HCT116 (cell line): ENCODE results near the gene ALAS1. TPM values are rescaled to one million over a fixed set of nuclear protein-coding genes. Genes with fewer than 3 reads are reported as not detected.
A peak's percentile ranks its signal among the peaks of the same experiment; 100 is the strongest.
"Not testable (repeated sequence)": the region's sequence is repeated elsewhere in the genome, so short reads cannot be mapped to it uniquely, and the experiment has no call there.

Source experiments
- ATAC-seq: fragments of 200-7000 bp; cut with Tn5 transposase; 2 replicates; pipeline ENCODE4 v1.9.1; 2020; ENCODE audit warnings: mild to moderate bottlenecking, moderate library complexity
- BruUV-seq: library from RNA; stranded (reverse); fragments of 400-500 nt; replicated peaks from 2 replicates; lab custom pipeline; 2021; lab: Mats Ljungman, UMichigan
- CTCF ChIA-PET: fragments of 300-600 bp; sonication (Branson Sonifier 250); formaldehyde crosslinking; loops from one replicate; lab custom pipeline; 2021; ENCODE audit warnings: antibody characterized with exemption; lab: Charles Lee
- POLR2A ChIA-PET: fragments of 300-600, 350-600 bp; sonication (Branson Sonifier 250); formaldehyde crosslinking; loops from one replicate; lab custom pipeline; 2021; ENCODE audit warnings: antibody characterized with exemption; lab: Charles Lee
- RAD21 ChIA-PET, 2 experiments: fragments of 300-600 bp; sonication (Branson Sonifier 250); formaldehyde crosslinking; loops; one replicate each; lab custom pipeline; 2023; ENCODE audit warnings: low total read pairs in 2 of 2; ENCODE audit not compliant: uncharacterized antibody in 2 of 2, unreplicated experiment in 2 of 2, low non-redundant PET in 1 of 2; lab: Charles Lee
- DNase-seq: peaks from one replicate; pipeline ENCODE4 v3.0.0-alpha.2; 2010; ENCODE audit warnings: low read depth, low spot score
- H2AFZ ChIP-seq: fragments of 200-600 bp; shearing (Covaris generic), sonication (generic); 2 replicates; pipeline ENCODE4 v1.6.1; 2017; ENCODE audit warnings: low read depth, mixed run types, mixed read lengths, antibody characterized with exemption, low read length; ENCODE audit not compliant: poor library complexity, severe bottlenecking
- H3K27ac ChIP-seq: 2 replicates; pipeline ENCODE4 v1.5.1; 2012; ENCODE audit warnings: low read depth, low read length
- H3K27me3 ChIP-seq: fragments of 200-600 bp; sonication (generic); 2 replicates; pipeline ENCODE4 v1.6.1; 2016; ENCODE audit warnings: mixed run types, low read length, mixed read lengths; ENCODE audit not compliant: insufficient read depth
- H3K36me3 ChIP-seq, 2 experiments: fragments of 200-500 bp in 1 of 2; fragments of 200-600 bp in 1 of 2; sonication (Bioruptor generic) in 1 of 2; sonication (generic) in 1 of 2; 2 replicates each; pipeline versions ENCODE4 v1.5.1 to v1.6.1; 2014 to 2016; ENCODE audit warnings: low read length in 2 of 2, inconsistent platforms in 1 of 2, mixed read lengths in 1 of 2, mixed run types in 1 of 2; ENCODE audit not compliant: insufficient read depth in 2 of 2, control insufficient read depth in 1 of 2
- H3K4me1 ChIP-seq, 2 experiments: fragments of 200-600 bp in 1 of 2; sonication (generic) in 1 of 2; 2 replicates each; pipeline versions ENCODE4 v1.5.1 to v1.6.1; 2012 to 2017; ENCODE audit warnings: low read length in 2 of 2, inconsistent platforms in 1 of 2, mild to moderate bottlenecking in 1 of 2, mixed read lengths in 1 of 2, mixed run types in 1 of 2, moderate library complexity in 1 of 2; ENCODE audit not compliant: insufficient read depth in 2 of 2, control insufficient read depth in 1 of 2
- H3K4me2 ChIP-seq: fragments of 200-600 bp; sonication (generic); 2 replicates; pipeline ENCODE4 v1.6.1; 2017; ENCODE audit warnings: mixed run types, low read length, mixed read lengths
- H3K4me3 ChIP-seq, 2 experiments: fragments of 200-600 bp in 1 of 2; sonication (generic) in 1 of 2; replicated peaks in 1 of 2; 2 replicates each; pipeline ENCODE4 v1.5.1; 2011 to 2016; ENCODE audit warnings: low read length in 2 of 2, control low read depth in 1 of 2, low read depth in 1 of 2, mild to moderate bottlenecking in 1 of 2, mixed read lengths in 1 of 2, mixed run types in 1 of 2
- H3K79me2 ChIP-seq: fragments of 200-600 bp; sonication (generic); 2 replicates; pipeline ENCODE4 v1.6.1; 2017; ENCODE audit warnings: mild to moderate bottlenecking, mixed run types, low read length, moderate library complexity, mixed read lengths; ENCODE audit not compliant: insufficient read depth
- H3K9ac ChIP-seq: fragments of 200-600 bp; sonication (generic); 2 replicates; pipeline ENCODE4 v1.6.1; 2016; ENCODE audit warnings: low read length, mixed read lengths
- H3K9me2 ChIP-seq: fragments of 200-600 bp; sonication (generic), shearing (Covaris generic); 2 replicates; pipeline ENCODE4 v1.6.1; 2017; ENCODE audit warnings: mixed run types, mild to moderate bottlenecking, moderate library complexity; ENCODE audit not compliant: insufficient read depth
- H3K9me3 ChIP-seq, 2 experiments: fragments of 200-500 bp in 1 of 2; fragments of 200-600 bp in 1 of 2; sonication (Bioruptor generic) in 1 of 2; sonication (generic) in 1 of 2; 2 replicates each; pipeline ENCODE4 v1.6.1; 2014 to 2017; ENCODE audit warnings: low read length in 2 of 2, mixed read lengths in 2 of 2, inconsistent platforms in 1 of 2, low read depth in 1 of 2, mild to moderate bottlenecking in 1 of 2, mixed run types in 1 of 2, moderate library complexity in 1 of 2; ENCODE audit not compliant: control insufficient read depth in 1 of 2, insufficient read depth in 1 of 2
- H4K20me1 ChIP-seq: fragments of 200-600 bp; sonication (generic), shearing (Covaris generic); 2 replicates; pipeline ENCODE4 v1.6.1; 2017; ENCODE audit warnings: mixed run types, mild to moderate bottlenecking, moderate library complexity; ENCODE audit not compliant: insufficient read depth
- CBX3 ChIP-seq: IDR thresholded peaks from 2 replicates; pipeline ENCODE4 v1.6.1; 2012; ENCODE audit warnings: low read depth
- CEBPB ChIP-seq: IDR thresholded peaks from 2 replicates; pipeline ENCODE4 v1.6.1; 2012; ENCODE audit warnings: low read depth
- CTCF ChIP-seq, 3 experiments: fragments of 200-600 bp in 1 of 3; sonication (generic) in 1 of 3; IDR thresholded peaks in 2 of 3; conservative IDR thresholded peaks in 1 of 3; 2 replicates each; pipeline ENCODE4 v1.5.1; 2012 to 2017; ENCODE audit warnings: low read depth in 2 of 3, low read length in 2 of 3, antibody characterized with exemption in 1 of 3, borderline replicate concordance in 1 of 3, control low read depth in 1 of 3, mild to moderate bottlenecking in 1 of 3, mixed read lengths in 1 of 3, mixed run types in 1 of 3, moderate library complexity in 1 of 3; ENCODE audit not compliant: insufficient read depth in 1 of 3
- EGR1 ChIP-seq: IDR thresholded peaks from 2 replicates; pipeline ENCODE4 v1.6.1; 2012; ENCODE audit warnings: low read depth
- ELF1 ChIP-seq: IDR thresholded peaks from 2 replicates; pipeline ENCODE4 v1.6.1; 2012; ENCODE audit warnings: low read depth, borderline replicate concordance
- EZH2phosphoT487 ChIP-seq: fragments of 200-600 bp; IDR thresholded peaks from 2 replicates; pipeline ENCODE4 v1.6.1; 2018; ENCODE audit warnings: antibody characterized with exemption, borderline replicate concordance
- FOSL1 ChIP-seq: IDR thresholded peaks from 2 replicates; pipeline ENCODE4 v1.6.1; 2012; ENCODE audit warnings: low read depth
- JUND ChIP-seq: IDR thresholded peaks from 2 replicates; pipeline ENCODE4 v1.6.1; 2012
- MAX ChIP-seq: IDR thresholded peaks from 2 replicates; pipeline ENCODE4 v1.6.1; 2012
- POLR2AphosphoS5 ChIP-seq: IDR thresholded peaks from 2 replicates; pipeline ENCODE4 v1.6.1; 2011; ENCODE audit warnings: mild to moderate bottlenecking, low read depth, low read length, moderate library complexity
- RAD21 ChIP-seq: IDR thresholded peaks from 2 replicates; pipeline ENCODE4 v1.6.1; 2012; ENCODE audit warnings: low read depth, mild to moderate bottlenecking
- SP1 ChIP-seq: IDR thresholded peaks from 2 replicates; pipeline ENCODE4 v1.6.1; 2012; ENCODE audit warnings: low read depth
- SRF ChIP-seq: IDR thresholded peaks from 2 replicates; pipeline ENCODE4 v1.6.1; 2012; ENCODE audit warnings: low read depth
- YY1 ChIP-seq: IDR thresholded peaks from 2 replicates; pipeline ENCODE4 v1.6.1; 2011; ENCODE audit warnings: low read length, low read depth, moderate library complexity, mild to moderate bottlenecking; ENCODE audit not compliant: insufficient replicate concordance; ENCODE audit errors: extremely low read depth
- ZFX ChIP-seq: fragments of 450-650 bp; IDR thresholded peaks from 2 replicates; pipeline ENCODE4 v1.6.1; 2017
- intact Hi-C: fragments of 100-400 bp; cut with micrococcal nuclease; formaldehyde crosslinking; loops from 2 replicates; pipeline ENCODE4 v1.10.0; 2022
- total RNA-seq: library from RNA; stranded (reverse); gene quantifications from one replicate; pipeline ENCODE4 v1.2.1, GENCODE V29; 2021; ENCODE audit not compliant: unreplicated experiment

The ALAS1 gene
- total RNA-seq, 1 experiment from 2014 or later, result 74.0 TPM

DNA sequence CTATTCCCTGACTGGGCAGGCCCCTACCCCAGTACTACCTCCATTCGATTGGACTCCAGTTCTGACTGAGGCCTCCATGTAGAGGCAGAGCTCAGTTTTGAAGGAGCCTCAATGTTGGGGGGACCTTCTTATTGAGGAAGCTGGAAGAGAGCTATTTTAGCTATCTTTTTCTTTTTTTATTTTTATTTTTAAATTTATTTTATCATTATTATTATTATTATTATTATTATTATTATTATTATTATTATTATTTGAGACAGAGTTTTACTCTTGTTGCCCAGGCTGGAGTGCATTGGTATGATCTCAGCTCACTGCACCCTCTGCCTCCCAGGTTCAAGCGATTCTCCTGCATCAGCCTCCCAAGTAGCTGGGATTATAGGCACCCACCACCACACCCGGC is 27.7 kb upstream of the ALAS1 start:
- H3K9me2 ChIP-seq, DNase-seq, H3K4me2 ChIP-seq, H2AFZ ChIP-seq, H3K4me3 ChIP-seq, H4K20me1 ChIP-seq, H3K27me3 ChIP-seq, ATAC-seq, intact Hi-C loops, BruUV-seq, H3K79me2 ChIP-seq, H3K27ac ChIP-seq, RAD21 ChIA-PET, H3K9me3 ChIP-seq, H3K36me3 ChIP-seq, H3K9ac ChIP-seq: not testable (repeated sequence)
- ChIA-PET POLR2A (interaction anchor here (0.9 to 2.7 kb wide), 4 partner anchors 10 to 17 kb away, joined by 3 to 13 read pairs (median 4); partner anchors contain the start of gene POC1A), CTCF (interaction anchor here (1.4 to 1.6 kb wide), 2 partner anchors 16 to 129 kb away, joined by 3 to 5 read pairs; partner anchors contain the start of gene POC1A)
- peaks cover 6 to 15% of the 10 kb centered on the region in 2 experiments; a peak in 3 of 4 replicates for H3K4me1 ChIP-seq

- no peak overlapping the region for H3K27ac ChIP-seq
- H3K79me2 ChIP-seq, result no peaks in the 10 kb centered on the region
- no peaks in the 10 kb centered on the region for H3K27me3 ChIP-seq
- H3K4me3 ChIP-seq, result no peak overlapping the region
- peak overlapping the region; percentile 31 for H3K4me2 ChIP-seq
- BruUV-seq, result no TSS peak
- POLR2A ChIA-PET, result interaction anchor here (2.7 kb wide), 1 partner anchor 17 kb away, joined by 13 read pairs; the partner anchor contains the start of gene POC1A
- peaks cover 6 to 15% of the 10 kb centered on the region in 2 experiments; a peak in 3 of 4 replicates for H3K4me1 ChIP-seq
- DNase-seq, result peak; percentile 27
- CTCF ChIA-PET, result no interaction called here
- ATAC-seq, result peak; percentile 68
- no peak overlapping the region for H2AFZ ChIP-seq
- no peaks in the 10 kb centered on the region for H3K9me2 ChIP-seq
- H3K9me3 ChIP-seq, result no peaks in the 10 kb centered on the region
- H3K9ac ChIP-seq, result no peak overlapping the region
- intact Hi-C loops, result no loop called here
- no peak for TF ChIP-seq ELF1
- TF ChIP-seq CBX3, result peak; percentile 83
- TF ChIP-seq RAD21, result peak; percentile 38; the same call in 1 of the 2 replicates
- TF ChIP-seq CEBPB, result peak; percentile 88
- TF ChIP-seq FOSL1, result peak; percentile 98
- peak; percentile 32; the same call in 1 of the 2 replicates for TF ChIP-seq POLR2AphosphoS5
- no peak for TF ChIP-seq ZFX
- no peak; the same call in 1 of the 2 replicates for TF ChIP-seq MAX
- no peak for TF ChIP-seq YY1
- 0 out of 2 replicates have a peak, but pooled peaks have one; percentile 44 for TF ChIP-seq EGR1
- peak; percentile 93 for TF ChIP-seq JUND
- peak in 1 of 3 experiments; percentile 9; a peak in 1 of 6 replicates for TF ChIP-seq CTCF (IDR thresholded peaks at IDR 0.05 in 2 of 3, conservative IDR thresholded peaks at IDR 0.05 in 1 of 3; ENCODE audit: borderline replicate concordance in 1 of 3, insufficient read depth in 1 of 3, low read depth in 2 of 3, low read length in 2 of 3)
- TF ChIP-seq SRF, result peak; percentile 41; the same call in 1 of the 2 replicates
- no peak for TF ChIP-seq EZH2phosphoT487
- peak; percentile 86 for TF ChIP-seq SP1
- no peaks in the 10 kb centered on the region for H4K20me1 ChIP-seq
- no peaks in the 10 kb centered on the region for H3K36me3 ChIP-seq
- RAD21 ChIA-PET, result no interaction called here
Observed at GRCh38 chr3:52171514-52172261, 26.3 kb upstream of the ALAS1 start.
